Measurements from ENCODE around the gene KDM1A. TPM values are rescaled to one million over a fixed set of nuclear protein-coding genes. Genes with fewer than 3 reads are reported as not detected.

The KDM1A gene
- total RNA-seq, 4 donors from 2014 or later = 44.4 to 56.5 (median 52.2) TPM

- 30 to 32% methylated on average over 7 of the region's 7 CpGs for WGBS, 2 donors
- no peak for DNase-seq (ENCODE audit: low spot score in 2 of 2)
- Histone ChIP-seq H3K4me1 (peaks cover 0 to 25% (median 6%) of the 10 kb centered on the region in 4 donors), H3K27ac (peak overlapping the region in 1 of 4 donors; percentile 91), H3K4me3 (peak overlapping the region in 3 of 4 donors; percentile 85 to 92 (median 91)), H3K9me3 (peaks cover 0 to 13% (median 0%) of the 10 kb centered on the region in 4 donors), H3K36me3 (no peaks in the 10 kb centered on the region), H3K27me3 (no peaks in the 10 kb centered on the region)
- TF ChIP-seq POLR2A (IDR thresholded peaks at IDR 0.05) = no peak
- TF ChIP-seq CTCF (IDR thresholded peaks at IDR 0.05) = no peak
- TF ChIP-seq EP300 (IDR thresholded peaks at IDR 0.05) = no peak
Measured at GRCh38 chr1:23020706-23021405, 1.6 kb downstream of the KDM1A start.

- Histone ChIP-seq H3K9me3 (peaks cover 0 to 13% (median 0%) of the 10 kb centered on the region in 4 donors), H3K4me3 (no peak overlapping the region), H3K4me1 (peaks cover 0 to 25% (median 6%) of the 10 kb centered on the region in 4 donors), H3K36me3 (no peaks in the 10 kb centered on the region), H3K27ac (no peak overlapping the region), H3K27me3 (no peaks in the 10 kb centered on the region)
- DNase-seq (ENCODE audit: low spot score in 2 of 2) = no peak
- TF ChIP-seq POLR2A (IDR thresholded peaks at IDR 0.05) = no peak
- no peak for TF ChIP-seq CTCF (IDR thresholded peaks at IDR 0.05)
- TF ChIP-seq EP300 (IDR thresholded peaks at IDR 0.05) = no peak
- 89 to 95% methylated on average over 2 of the region's 2 CpGs for WGBS, 2 donors
Measured at GRCh38 chr1:23021834-23022233, 2.6 kb downstream of the KDM1A start.

- Histone ChIP-seq H3K36me3 (no peaks in the 10 kb centered on the region), H3K9me3 (peaks cover 0 to 13% (median 0%) of the 10 kb centered on the region in 4 donors), H3K27me3 (no peaks in the 10 kb centered on the region), H3K4me1 (peaks cover 0 to 24% (median 8%) of the 10 kb centered on the region in 4 donors), H3K4me3 (no peak overlapping the region), H3K27ac (no peak overlapping the region)
- WGBS, 2 donors = 96 to 97% methylated on average over 5 of the region's 5 CpGs
- DNase-seq (ENCODE audit: low spot score in 2 of 2) = no peak
- no peak for TF ChIP-seq POLR2A (IDR thresholded peaks at IDR 0.05)
- no peak for TF ChIP-seq CTCF (IDR thresholded peaks at IDR 0.05)
- TF ChIP-seq EP300 (IDR thresholded peaks at IDR 0.05) = no peak
Measured at GRCh38 chr1:23023174-23023845, 4.0 kb downstream of the KDM1A start.

GRCh38 chr1:23026568-23026967, 7.3 kb downstream of the KDM1A start:
- Histone ChIP-seq H3K27me3 (no peaks in the 10 kb centered on the region), H3K4me3 (no peak overlapping the region), H3K4me1 (peaks cover 0 to 22% (median 2%) of the 10 kb centered on the region in 4 donors), H3K9me3 (peaks cover 0 to 13% (median 0%) of the 10 kb centered on the region in 4 donors), H3K27ac (no peak overlapping the region), H3K36me3 (no peaks in the 10 kb centered on the region)
- WGBS, 2 donors = 98% methylated on average over 2 of the region's 2 CpGs
- TF ChIP-seq POLR2A (IDR thresholded peaks at IDR 0.05) (no peak), CTCF (IDR thresholded peaks at IDR 0.05) (no peak), EP300 (IDR thresholded peaks at IDR 0.05) (no peak)
- DNase-seq (ENCODE audit: low spot score in 2 of 2) = no peak

GRCh38 chr1:23027352-23027907, 8.2 kb downstream of the KDM1A start:
- no peaks in the 10 kb centered on the region for H3K27me3 ChIP-seq
- DNase-seq (ENCODE audit: low spot score in 2 of 2) = no peak
- no peak overlapping the region for H3K4me3 ChIP-seq
- TF ChIP-seq CTCF (IDR thresholded peaks at IDR 0.05) (no peak), EP300 (IDR thresholded peaks at IDR 0.05) (no peak), POLR2A (IDR thresholded peaks at IDR 0.05) (no peak)
- H3K9me3 ChIP-seq = peaks cover 0 to 13% (median 0%) of the 10 kb centered on the region in 4 donors
- H3K27ac ChIP-seq = no peak overlapping the region
- 82 to 89% methylated on average over 4 of the region's 4 CpGs for WGBS, 2 donors
- H3K36me3 ChIP-seq = no peaks in the 10 kb centered on the region
- H3K4me1 ChIP-seq = peaks cover 0 to 19% (median 2%) of the 10 kb centered on the region in 4 donors

All from tibial nerve (tissue), 4 donors.